Small intestine (tissue), 7 donors: ENCODE data around the gene MSRB3. TPM values are rescaled to one million over a fixed set of nuclear protein-coding genes. Genes with fewer than 3 reads are reported as not detected.
"Not testable (repeated sequence)": the region's sequence is repeated elsewhere in the genome, so short reads cannot be mapped to it uniquely, and the experiment has no call there.

ENCODE experiments used
- DNase-seq, 2 donors: peaks; one replicate each; pipeline versions ENCODE4 v3.0.0 to v3.0.0-alpha.2; 2013
- FAIRE-seq: peaks from 2 replicates; lab custom pipeline; 2012; peaks lifted over from hg19 to GRCh38; lab: Jason Lieb, UNC
- H3K27ac ChIP-seq, 3 donors: one replicate each; pipeline ENCODE4 v1.5.1; 2013; ENCODE audit warnings: low read length in 2 of 3, mild to moderate bottlenecking in 2 of 3, control low read depth in 1 of 3, inconsistent platforms in 1 of 3, low read depth in 1 of 3, moderate library complexity in 1 of 3
- H3K27me3 ChIP-seq, 3 donors: one replicate each; pipeline ENCODE4 v1.6.1; 2013; ENCODE audit warnings: low read length in 3 of 3, inconsistent platforms in 1 of 3; ENCODE audit not compliant: control insufficient read depth in 3 of 3, insufficient read depth in 3 of 3
- H3K36me3 ChIP-seq, 3 donors: one replicate each; pipeline ENCODE4 v1.6.1; 2013; ENCODE audit warnings: low read length in 3 of 3, inconsistent platforms in 1 of 3, low read depth in 1 of 3, mild to moderate bottlenecking in 1 of 3, moderate library complexity in 1 of 3; ENCODE audit not compliant: control insufficient read depth in 3 of 3, insufficient read depth in 2 of 3
- H3K4me1 ChIP-seq, 3 donors: one replicate each; pipeline ENCODE4 v1.6.1; 2013; ENCODE audit warnings: low read length in 2 of 3, inconsistent platforms in 1 of 3, low read depth in 1 of 3, mild to moderate bottlenecking in 1 of 3, moderate library complexity in 1 of 3; ENCODE audit not compliant: control insufficient read depth in 3 of 3, insufficient read depth in 2 of 3
- H3K4me3 ChIP-seq, 3 donors: one replicate each; pipeline ENCODE4 v1.5.1; 2013; ENCODE audit warnings: low read length in 3 of 3, control low read depth in 1 of 3, inconsistent platforms in 1 of 3, low read depth in 1 of 3, mild to moderate bottlenecking in 1 of 3, moderate library complexity in 1 of 3
- H3K9me3 ChIP-seq, 2 donors: one replicate each; pipeline ENCODE4 v1.6.1; 2013; ENCODE audit warnings: low read depth in 1 of 2, low read length in 1 of 2; ENCODE audit not compliant: control insufficient read depth in 2 of 2, insufficient read depth in 1 of 2
- WGBS, 3 donors: extraction: QIAGEN DNeasy Blood & Tissue Kit; methylation state at CpG; one replicate each; pipeline ENCODE4 v1.1.7; 2013; 5-methylcytosine and 5-hydroxymethylcytosine counted together
- polyA plus RNA-seq, 4 donors: library from polyadenylated mRNA; stranded (reverse) in 3 of 4; unstranded in 1 of 4; fragments of 200-250 nt in 3 of 4; fragments of 120-200 nt in 1 of 4; gene quantifications; one replicate each; pipeline versions ENCODE4 v1.2.1 to v1.2.3, GENCODE V29; 2013
- donor health status: healthy with polysubstance abuse.
- donor health status: control.
- donor health status: control.
- donor health status: Bipolar disorder and iron deficiency.
- donor health status: healthy.

MSRB3 gene
- polyA plus RNA-seq, 4 donors, result 0.89 to 12.7 (median 4.3) TPM

- no peaks in the 10 kb centered on the region for H3K9me3 ChIP-seq
- FAIRE-seq (no peak), DNase-seq (no peak)
- H3K4me3 ChIP-seq, result no peak overlapping the region
- 72 to 79% (median 72%) methylated on average over 2 of the region's 2 CpGs for WGBS, 3 donors
- H3K4me1 ChIP-seq, result no peaks in the 10 kb centered on the region
- no peaks in the 10 kb centered on the region for H3K36me3 ChIP-seq
- no peaks in the 10 kb centered on the region for H3K27me3 ChIP-seq
- no peak overlapping the region for H3K27ac ChIP-seq
These were observed 164.6 kb downstream of the MSRB3 start for GRCh38 chr12:65443038-65443437.

- DNase-seq (peak; percentile 51 to 72), FAIRE-seq (no peak)
- WGBS, 3 donors, result 13 to 54% (median 31%) methylated on average over 2 of the region's 2 CpGs
- no peaks in the 10 kb centered on the region for H3K4me1 ChIP-seq
- no peaks in the 10 kb centered on the region for H3K9me3 ChIP-seq
- no peak overlapping the region for H3K27ac ChIP-seq
- no peak overlapping the region for H3K4me3 ChIP-seq
- H3K36me3 ChIP-seq, result no peaks in the 10 kb centered on the region
- no peaks in the 10 kb centered on the region for H3K27me3 ChIP-seq
These were observed 166.5 kb downstream of the MSRB3 start for GRCh38 chr12:65444996-65445395.

DNA sequence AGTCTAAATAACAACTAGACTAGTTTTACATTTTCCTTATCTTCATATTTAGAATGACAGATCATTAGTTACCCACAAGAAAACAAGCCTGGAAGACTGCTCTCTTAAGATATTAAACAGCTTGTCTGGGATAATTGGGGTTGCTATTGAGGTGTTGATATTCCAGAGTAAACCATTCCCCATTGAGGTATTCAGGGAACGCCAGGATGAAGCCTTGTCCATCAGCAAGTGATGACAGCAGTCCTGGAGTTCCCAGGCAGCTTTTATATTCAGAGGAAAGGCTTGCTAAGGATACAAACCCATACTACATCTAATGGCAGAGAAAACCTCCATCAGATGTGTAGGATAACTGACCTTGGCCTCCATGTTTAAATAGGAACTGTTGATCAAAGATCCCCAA is 168.4 kb downstream of the MSRB3 start:
- H3K9me3 ChIP-seq, result no peaks in the 10 kb centered on the region
- H3K36me3 ChIP-seq, result no peaks in the 10 kb centered on the region
- H3K27ac ChIP-seq, result no peak overlapping the region
- no peaks in the 10 kb centered on the region for H3K27me3 ChIP-seq
- H3K4me1 ChIP-seq, result no peaks in the 10 kb centered on the region
- FAIRE-seq, result no peak
- H3K4me3 ChIP-seq, result no peak overlapping the region
- 78 to 91% (median 87%) methylated on average over 1 of the region's 1 CpG for WGBS, 3 donors
- no peak for DNase-seq

DNA sequence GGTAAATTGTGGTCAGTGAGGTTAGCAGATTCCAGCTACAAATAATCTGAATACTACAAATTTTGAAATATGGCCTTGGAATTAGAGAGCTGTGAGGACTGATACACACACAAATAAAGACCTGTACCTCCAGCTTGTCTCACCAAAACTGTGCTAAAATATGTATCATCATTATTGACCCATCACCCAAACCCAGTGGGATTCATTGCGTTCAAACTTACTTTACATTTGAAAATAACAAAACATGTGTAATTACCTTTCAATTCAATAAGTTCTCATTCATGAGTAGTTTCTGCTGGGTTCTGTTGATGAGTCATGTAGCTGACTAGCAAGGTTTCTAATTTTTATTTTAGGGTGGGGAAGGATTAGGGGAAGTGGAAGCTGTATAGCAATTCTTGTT is 170.9 kb downstream of the MSRB3 start:
- no peak for FAIRE-seq
- H3K4me1 ChIP-seq, result no peaks in the 10 kb centered on the region
- H3K27me3 ChIP-seq, result no peaks in the 10 kb centered on the region
- no peak overlapping the region for H3K27ac ChIP-seq
- 94 to 97% (median 94%) methylated on average over 1 of the region's 1 CpG for WGBS, 3 donors
- no peak for DNase-seq
- no peaks in the 10 kb centered on the region for H3K9me3 ChIP-seq
- no peaks in the 10 kb centered on the region for H3K36me3 ChIP-seq
- no peak overlapping the region for H3K4me3 ChIP-seq

DNA sequence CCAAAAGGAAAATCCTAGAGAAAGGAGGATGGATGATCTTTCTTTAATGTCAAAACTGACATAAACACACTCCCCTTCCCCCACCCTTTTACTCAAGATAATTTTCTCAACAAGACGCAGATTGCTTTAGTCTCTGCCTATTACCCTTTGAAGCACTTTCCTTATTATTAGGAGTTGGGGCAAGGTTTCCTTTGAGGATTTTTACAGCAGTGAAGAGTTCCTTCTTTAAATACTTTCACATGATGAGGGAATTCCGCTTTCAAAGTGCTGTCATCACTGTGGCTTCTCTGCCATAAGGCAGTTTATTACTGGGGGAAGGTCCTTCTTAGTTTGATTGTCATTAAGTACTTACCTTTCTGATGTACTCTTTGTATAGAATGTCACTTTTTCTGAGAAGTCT is 172.1 kb downstream of the MSRB3 start:
- DNase-seq, result no peak
- Histone ChIP-seq H3K27me3 (no peaks in the 10 kb centered on the region), H3K4me3 (no peak overlapping the region), H3K4me1 (no peaks in the 10 kb centered on the region), H3K36me3 (no peaks in the 10 kb centered on the region), H3K27ac (no peak overlapping the region), H3K9me3 (no peaks in the 10 kb centered on the region)
- 51 to 76% (median 65%) methylated on average over 2 of the region's 2 CpGs for WGBS, 3 donors
- no peak for FAIRE-seq

- WGBS, 3 donors, result 83 to 86% (median 85%) methylated on average over 1 of the region's 1 CpG
- no peak overlapping the region for H3K4me3 ChIP-seq
- no peak for DNase-seq
- H3K27me3 ChIP-seq, result no peaks in the 10 kb centered on the region
- no peak for FAIRE-seq
- no peaks in the 10 kb centered on the region for H3K9me3 ChIP-seq
- H3K36me3 ChIP-seq, result no peaks in the 10 kb centered on the region
- H3K4me1 ChIP-seq, result peaks cover 0 to under 1% (median 0%) of the 10 kb centered on the region in 3 donors
- H3K27ac ChIP-seq, result no peak overlapping the region
These were observed 175.8 kb downstream of the MSRB3 start for GRCh38 chr12:65454115-65454787.

GRCh38 chr12:65457341-65457740 is 178.9 kb downstream of the MSRB3 start:
- H3K27me3 ChIP-seq, FAIRE-seq, H3K4me3 ChIP-seq: not testable (repeated sequence)

DNA sequence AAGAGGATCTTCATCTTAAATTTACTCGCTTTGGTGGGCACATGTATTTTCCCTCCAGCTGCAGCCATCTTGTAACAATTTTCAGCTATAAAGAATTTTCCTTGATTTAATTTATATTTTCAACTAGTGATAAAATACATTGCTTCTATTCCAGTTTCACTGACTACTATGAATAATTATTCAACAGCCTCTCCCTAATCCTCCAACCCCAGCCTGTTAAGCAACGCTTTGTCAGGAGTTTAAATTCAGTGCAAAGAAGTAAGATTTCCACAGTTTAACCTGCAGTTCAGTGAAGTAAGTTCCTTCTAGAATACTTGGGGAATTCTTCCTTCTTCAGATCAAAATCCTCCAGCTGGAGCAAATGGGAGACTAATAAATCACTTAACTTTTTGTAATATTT is 180.2 kb downstream of the MSRB3 start:
- FAIRE-seq (no peak), DNase-seq (no peak)
- no peak overlapping the region for H3K4me3 ChIP-seq
- peaks cover 0 to 23% (median 4%) of the 10 kb centered on the region in 3 donors for H3K4me1 ChIP-seq
- no peaks in the 10 kb centered on the region for H3K27me3 ChIP-seq
- no peak overlapping the region for H3K27ac ChIP-seq
- no peaks in the 10 kb centered on the region for H3K36me3 ChIP-seq
- 92 to 94% (median 93%) methylated on average over 2 of the region's 2 CpGs for WGBS, 3 donors
- H3K9me3 ChIP-seq, result no peaks in the 10 kb centered on the region

More at GRCh38 chr12:65457341-65457740, 178.9 kb downstream of the MSRB3 start:
- not testable (repeated sequence) for DNase-seq, H3K36me3 ChIP-seq, H3K9me3 ChIP-seq, H3K27ac ChIP-seq
- peaks cover 0 to 11% (median 0%) of the 10 kb centered on the region in 3 donors for H3K4me1 ChIP-seq

- Histone ChIP-seq H3K4me1 (peaks cover 0 to 31% (median 4%) of the 10 kb centered on the region in 3 donors), H3K27ac (no peak overlapping the region), H3K36me3 (no peaks in the 10 kb centered on the region), H3K9me3 (no peaks in the 10 kb centered on the region), H3K4me3 (no peak overlapping the region), H3K27me3 (no peaks in the 10 kb centered on the region)
- FAIRE-seq (no peak), DNase-seq (no peak)
These were observed 181.1 kb downstream of the MSRB3 start for GRCh38 chr12:65459545-65459944.
